ENCODE measurements around the gene OR52M1.

The OR52M1 gene

DNA sequence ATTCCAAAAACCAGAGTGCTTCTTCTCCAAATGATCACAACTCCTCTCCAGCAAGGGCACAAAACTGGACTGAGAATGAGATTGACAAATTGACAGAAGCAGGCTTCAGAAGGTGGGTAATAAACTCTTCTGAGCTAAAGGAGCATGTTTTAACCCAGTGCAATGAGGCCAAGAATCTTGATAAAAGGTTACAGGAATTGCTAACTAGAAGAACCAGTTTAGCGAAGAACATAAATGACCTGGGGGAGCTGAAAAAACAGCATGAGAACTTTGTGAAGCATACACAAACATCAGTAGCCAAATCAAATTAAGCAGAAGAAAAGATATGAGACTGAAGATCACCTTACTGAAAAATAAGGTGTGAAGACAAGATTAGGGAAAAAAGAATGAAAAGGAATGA lies 15.5 kb downstream of the OR52M1 start:
- in situ Hi-C loops (cut with MboI; ENCODE audit: low sequenced_read_pairs): no loop called here

DNA sequence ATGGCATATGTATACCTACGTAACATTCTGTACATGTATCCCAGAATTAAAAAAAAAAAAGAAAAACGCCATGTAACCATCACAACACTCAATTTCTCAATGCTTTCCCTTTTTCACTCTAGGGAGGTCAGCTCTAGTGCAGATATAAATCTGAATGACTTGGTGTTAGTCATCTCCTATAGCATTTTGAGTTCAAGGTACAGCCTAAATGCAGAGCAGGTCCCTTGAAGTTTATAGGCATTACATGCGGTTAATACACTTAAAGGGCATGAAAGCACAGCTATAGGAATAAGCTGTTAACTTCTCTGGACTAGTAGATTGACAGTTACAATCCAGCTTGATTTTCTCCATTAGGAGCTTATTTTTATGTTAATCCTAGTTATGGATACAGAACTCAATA lies 20.4 kb downstream of the OR52M1 start:
- in situ Hi-C loops (cut with MboI; ENCODE audit: low sequenced_read_pairs): no loop called here

DNA sequence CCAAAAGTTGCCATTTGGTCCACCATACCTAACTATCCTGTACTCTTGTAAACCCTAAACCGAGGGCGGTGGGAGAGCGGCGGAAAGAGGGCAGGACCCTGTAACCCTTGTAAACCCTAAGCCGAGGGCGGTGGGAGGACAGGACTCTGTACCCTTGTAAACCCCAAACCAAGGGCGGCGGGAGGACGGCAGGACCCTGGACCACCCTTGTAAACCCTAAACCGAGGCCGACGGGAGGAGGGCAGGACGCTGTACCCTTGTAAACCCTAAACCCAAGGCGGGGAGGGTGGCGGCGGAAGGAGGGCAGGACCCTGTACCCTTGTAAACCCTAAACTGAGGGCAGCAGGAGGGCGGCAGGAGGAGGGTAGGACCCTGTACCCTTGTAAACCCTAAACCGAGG lies 24.1 kb downstream of the OR52M1 start:
- in situ Hi-C loops (cut with MboI; ENCODE audit: low sequenced_read_pairs): no loop called here

DNA sequence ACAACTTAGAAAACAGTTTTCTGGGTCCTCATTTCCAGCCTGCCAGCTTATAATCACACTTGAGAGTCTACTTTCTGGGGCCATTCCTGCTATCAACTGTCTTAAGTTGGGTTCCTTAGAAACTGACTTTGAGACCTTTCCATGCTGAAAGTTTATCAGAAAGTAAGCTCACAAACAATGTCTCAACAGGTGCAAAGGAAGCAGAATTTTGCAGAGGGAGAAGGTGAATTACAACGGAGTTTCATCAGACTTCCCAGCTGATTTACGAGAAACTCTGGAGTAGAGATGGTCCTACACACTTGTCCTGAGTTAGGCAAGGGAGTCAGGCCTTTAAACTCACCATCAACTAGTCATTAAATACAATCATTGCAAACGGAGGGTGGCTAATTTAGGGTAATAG lies 31.9 kb downstream of the OR52M1 start:
- in situ Hi-C loops (cut with MboI; ENCODE audit: low sequenced_read_pairs): no loop called here

DNA sequence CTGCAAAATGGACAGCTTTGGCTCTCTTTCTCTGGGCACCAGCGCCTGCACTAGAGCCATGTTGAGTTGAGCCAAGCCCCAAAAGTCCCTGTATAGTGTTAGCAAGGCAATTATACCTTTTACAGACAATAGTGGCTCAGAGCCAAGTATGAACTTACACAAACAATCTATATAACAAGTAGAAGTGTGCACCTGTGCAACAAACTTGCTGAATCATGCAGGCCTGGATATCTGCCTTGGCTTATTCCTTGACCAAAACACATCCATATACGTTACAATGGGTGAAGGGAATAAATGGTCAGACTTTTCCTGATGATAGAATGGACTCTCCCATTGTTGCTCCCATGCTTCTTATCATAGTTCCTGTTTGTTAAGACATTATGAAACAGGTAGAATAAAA lies 32.8 kb downstream of the OR52M1 start:
- in situ Hi-C loops (cut with MboI; ENCODE audit: low sequenced_read_pairs): no loop called here

DNA sequence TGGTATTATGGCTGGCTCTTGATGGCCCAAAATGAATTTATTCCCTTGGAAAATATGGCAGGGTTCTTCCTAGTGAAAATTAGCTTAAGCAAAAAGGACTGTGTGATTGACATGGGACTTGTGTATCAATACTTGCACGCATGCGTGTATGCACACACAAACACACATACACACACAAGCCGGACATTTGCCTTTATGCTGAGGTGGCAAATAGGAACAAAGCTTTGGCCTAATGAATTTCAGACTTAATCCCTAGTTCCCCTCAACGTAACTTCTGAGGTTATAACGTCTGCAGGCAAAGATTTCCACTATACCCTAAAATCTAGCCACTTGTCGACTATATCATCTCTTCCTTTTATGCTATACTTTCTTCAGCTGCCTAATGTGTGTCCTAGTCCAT lies 33.6 kb downstream of the OR52M1 start:
- in situ Hi-C loops (cut with MboI; ENCODE audit: low sequenced_read_pairs): no loop called here

DNA sequence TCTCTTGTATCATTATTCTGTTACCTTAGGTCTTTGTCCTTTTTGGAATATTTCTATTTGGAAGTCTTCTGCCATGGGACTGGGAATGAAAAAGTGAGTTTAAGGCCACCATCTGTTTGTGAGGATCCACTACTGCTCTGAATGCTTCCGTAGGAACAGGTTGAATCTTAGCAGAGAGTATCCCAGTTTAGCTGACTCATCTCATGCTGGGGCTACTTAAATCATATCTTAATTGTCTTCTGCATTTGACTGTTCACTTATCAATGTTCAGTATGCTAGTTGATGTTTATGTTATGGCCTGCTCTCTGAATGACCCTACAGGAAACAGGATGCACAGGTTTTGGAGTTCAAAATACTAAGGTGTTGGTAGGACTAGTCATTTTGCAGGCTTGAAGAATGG lies 35.1 kb downstream of the OR52M1 start:
- in situ Hi-C loops (cut with MboI; ENCODE audit: low sequenced_read_pairs): no loop called here

DNA sequence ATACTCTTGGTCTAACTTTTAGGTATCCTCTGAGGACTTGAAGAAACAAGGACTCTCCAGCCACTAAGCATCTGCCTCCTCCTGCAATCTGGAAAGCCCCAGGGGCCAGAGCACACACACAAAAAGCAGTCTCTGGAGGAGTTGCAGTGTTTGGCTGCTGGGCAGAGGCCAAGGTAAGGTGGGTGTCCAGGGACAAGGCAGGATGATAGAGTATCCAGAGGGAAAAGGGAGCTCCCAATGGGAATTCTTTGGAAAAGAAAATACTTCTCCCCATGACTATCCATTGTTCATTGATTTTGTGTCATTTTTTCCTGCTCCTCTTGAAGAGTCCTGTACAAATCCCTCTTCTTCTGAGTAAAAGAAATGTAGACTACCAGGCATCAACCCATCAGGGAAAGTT lies 36.5 kb downstream of the OR52M1 start, which contains the start of gene OR52I2:
TSS of gene OR52I2 (plus strand) at position 301 of the 400 bp plus-strand sequence.
- in situ Hi-C loops (cut with MboI; ENCODE audit: low sequenced_read_pairs): no loop called here

DNA sequence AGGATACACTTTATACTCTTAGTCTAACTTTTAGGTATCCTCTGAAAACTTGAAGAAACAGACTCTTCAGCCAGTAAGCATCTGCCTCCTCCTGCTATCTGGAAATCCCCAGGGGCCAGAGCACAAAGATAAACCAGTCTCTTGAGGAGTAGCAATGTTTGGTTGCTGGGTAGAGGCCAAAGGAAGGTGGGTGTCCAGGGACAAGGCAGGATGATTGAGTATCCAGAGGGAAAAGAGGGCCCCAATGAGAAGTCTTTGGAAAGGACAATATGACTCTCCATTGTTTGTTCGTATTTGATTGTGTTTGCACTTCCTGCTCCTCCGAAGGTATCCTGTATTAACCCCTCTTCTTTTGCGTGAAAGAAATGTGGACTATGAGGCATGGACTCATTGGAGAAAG lies 44.0 kb downstream of the OR52M1 start:
- in situ Hi-C loops (cut with MboI; ENCODE audit: low sequenced_read_pairs): no loop called here

DNA sequence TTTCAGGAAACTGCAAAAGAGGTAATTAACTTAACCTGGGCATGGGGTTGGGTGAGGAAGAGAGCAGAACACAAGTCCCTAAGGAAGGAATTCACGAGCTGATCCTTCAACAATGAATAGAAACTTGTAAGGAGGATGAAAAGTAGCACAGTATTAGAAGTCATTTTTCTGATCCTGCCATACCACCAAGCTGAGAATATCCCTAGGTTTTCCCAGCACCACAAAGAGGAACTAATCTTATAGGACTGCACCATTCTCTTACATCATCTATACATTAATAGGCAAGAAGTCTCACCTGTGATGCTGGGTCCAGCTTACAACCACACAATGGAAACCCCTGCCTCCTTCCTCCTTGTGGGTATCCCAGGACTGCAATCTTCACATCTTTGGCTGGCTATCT lies 48.7 kb downstream of the OR52M1 start, which contains the start of gene OR52I1:
TSS of gene OR52I1 (plus strand) at position 301 of the 400 bp plus-strand sequence. CDS start at position 301, 0 bp downstream.
- in situ Hi-C loops (cut with MboI; ENCODE audit: low sequenced_read_pairs): no loop called here

Measured in HL-60/S4 treated with phorbol 12-myristate 13-acetate at 8.2 ng/mL for 4 days and 3 days (cell line).